ENCODE measurements around the gene BLVRB.
"Not testable (repeated sequence)": the region's sequence is repeated elsewhere in the genome, so short reads cannot be mapped to it uniquely, and the experiment has no call there.

Gene BLVRB

DNA sequence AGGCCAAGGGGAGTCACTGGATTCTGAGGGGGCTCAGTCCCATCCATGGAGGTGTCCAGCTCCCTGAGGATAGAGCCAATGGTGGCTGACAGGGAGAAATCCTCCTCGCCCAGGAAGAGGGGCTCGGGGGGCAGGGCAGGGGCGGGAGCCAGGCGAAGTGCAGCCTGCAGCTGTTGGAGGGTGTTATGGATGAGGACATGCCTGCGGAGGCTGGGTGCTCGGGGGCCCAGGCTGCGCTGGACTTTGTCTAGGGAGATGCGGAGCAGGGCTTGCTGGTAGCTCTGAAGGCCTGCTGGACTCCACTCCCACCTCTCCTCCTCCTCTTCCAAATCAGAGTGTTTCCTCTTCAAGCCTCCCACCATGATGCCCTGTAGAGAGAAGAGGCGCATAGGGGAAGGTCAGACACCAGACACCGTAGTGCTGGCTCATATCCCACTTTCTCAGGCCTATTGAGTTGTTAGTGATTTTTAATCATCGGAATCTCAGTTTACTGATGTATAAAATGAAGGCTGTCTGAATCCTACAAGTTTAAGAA lies 23.8 kb downstream of the BLVRB start:
- H3K4me3 ChIP-seq (ENCODE audit: low read depth, low read length), result peak overlapping the region; percentile 100
- TF ChIP-seq, protein P1, sequence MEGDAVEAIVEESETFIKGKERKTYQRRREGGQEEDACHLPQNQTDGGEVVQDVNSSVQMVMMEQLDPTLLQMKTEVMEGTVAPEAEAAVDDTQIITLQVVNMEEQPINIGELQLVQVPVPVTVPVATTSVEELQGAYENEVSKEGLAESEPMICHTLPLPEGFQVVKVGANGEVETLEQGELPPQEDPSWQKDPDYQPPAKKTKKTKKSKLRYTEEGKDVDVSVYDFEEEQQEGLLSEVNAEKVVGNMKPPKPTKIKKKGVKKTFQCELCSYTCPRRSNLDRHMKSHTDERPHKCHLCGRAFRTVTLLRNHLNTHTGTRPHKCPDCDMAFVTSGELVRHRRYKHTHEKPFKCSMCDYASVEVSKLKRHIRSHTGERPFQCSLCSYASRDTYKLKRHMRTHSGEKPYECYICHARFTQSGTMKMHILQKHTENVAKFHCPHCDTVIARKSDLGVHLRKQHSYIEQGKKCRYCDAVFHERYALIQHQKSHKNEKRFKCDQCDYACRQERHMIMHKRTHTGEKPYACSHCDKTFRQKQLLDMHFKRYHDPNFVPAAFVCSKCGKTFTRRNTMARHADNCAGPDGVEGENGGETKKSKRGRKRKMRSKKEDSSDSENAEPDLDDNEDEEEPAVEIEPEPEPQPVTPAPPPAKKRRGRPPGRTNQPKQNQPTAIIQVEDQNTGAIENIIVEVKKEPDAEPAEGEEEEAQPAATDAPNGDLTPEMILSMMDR (IDR thresholded peaks at IDR 0.05; ENCODE audit: low read depth, low read length), result no peak

DNA sequence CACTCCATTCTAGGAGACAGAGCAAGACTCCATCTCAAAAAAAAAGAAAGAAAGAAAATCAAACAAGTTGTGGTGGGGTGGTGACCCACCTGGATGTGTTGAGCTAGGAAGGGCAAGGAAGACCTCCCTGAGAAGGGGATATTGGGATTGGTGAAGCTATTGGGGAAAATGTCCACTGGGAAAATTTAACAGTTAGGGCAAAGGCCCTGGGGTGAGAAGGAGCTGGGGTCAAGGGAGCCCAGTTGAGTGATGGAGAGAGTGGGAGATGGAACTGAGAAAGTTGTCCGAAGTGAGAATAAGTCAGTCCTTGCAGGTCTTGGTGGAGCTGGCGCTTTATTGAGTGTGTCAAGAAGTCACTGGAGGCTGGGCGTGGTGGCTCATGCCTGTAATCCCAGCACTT lies 27.3 kb downstream of the BLVRB start:
- TF ChIP-seq, protein P1 (IDR thresholded peaks at IDR 0.05; ENCODE audit: low read depth, low read length), result no peak
- no peak overlapping the region for H3K4me3 ChIP-seq (ENCODE audit: low read depth, low read length)

DNA sequence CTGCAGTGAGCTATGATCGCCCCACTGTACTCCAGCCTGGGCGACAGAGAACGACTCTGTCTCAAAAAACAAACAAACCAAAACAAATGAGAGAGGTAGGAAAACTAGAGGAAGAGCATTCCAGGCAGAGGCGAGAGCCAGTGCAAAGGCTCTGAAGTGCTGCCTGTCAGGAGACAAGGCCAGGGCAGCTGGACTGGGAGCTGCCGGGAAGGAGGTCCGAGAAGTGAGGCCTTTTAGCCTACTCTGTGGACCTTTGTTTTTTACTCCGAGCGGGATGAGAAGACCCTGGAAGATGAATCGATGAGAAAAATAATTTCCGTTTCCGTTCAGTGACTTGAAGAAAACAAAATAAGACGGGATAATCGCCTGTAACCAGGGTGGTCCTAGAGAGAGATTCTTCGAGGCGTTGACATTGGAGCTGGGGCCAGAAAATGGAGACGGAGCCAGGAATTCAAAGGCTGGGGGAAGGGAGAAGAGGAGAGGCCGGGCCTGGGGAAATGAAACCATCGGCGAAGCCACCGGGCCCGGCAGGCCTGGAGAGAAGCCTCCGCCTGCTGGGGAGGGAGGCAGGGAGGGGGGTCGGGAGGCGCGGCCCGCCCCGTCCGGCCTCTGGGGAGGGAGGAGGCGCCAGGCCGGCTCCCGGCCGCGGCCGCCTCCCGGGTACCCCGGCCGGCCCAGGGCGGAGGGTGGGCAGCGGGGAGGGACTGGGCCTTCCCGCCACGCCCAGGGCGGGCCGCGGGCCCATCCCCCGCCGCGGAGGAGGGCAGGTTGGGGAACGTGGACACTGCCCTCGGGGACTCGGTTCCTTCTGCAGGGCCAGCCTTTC lies 31.9 kb downstream of the BLVRB start:
- peak overlapping the region; percentile 58 for H3K4me3 ChIP-seq (ENCODE audit: low read depth, low read length)
- TF ChIP-seq, protein P1 (IDR thresholded peaks at IDR 0.05; ENCODE audit: low read depth, low read length), result no peak

DNA sequence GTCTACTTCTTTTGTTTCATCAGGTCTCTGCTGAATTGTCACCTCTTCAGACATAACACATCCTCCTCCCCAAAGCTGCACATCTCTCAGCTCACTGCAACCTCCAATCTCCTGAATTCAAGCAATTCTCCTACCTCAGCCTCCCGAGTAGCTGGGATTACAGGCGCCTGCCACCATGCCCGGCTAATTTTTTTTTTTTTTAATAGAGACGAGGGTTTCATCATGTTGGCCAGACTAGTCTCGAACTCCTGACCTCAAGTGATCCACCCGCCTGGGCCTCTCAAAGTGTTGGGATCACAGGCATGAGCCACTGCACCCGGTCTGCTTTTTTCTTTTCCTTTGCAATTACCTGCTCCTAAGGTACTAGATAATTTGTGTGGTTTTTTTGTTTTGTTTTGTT lies 32.8 kb downstream of the BLVRB start:
- H3K4me3 ChIP-seq (ENCODE audit: low read depth, low read length), result peak overlapping the region; percentile 58

DNA sequence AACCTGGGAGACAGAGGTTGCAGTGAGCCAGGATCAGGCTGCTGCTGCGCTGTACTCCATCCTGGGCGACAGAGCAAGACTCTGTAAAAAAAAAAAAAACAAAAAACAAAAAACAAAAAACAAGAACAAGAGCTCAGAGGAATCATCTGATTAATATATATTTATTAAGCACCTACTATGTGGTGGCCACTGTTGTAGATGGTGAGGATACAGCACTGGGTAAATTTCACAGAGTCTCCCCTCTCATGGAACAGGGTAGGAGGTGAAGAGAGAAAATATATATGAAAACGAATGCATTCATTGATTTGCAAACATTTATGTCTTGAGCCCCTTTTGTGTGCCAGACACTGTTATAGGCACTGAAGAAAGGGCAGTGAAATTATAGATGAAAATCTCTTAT lies 33.8 kb downstream of the BLVRB start:
- H3K4me3 ChIP-seq (ENCODE audit: low read depth, low read length), result no peak overlapping the region
- TF ChIP-seq, protein P1 (IDR thresholded peaks at IDR 0.05; ENCODE audit: low read depth, low read length), result no peak

DNA sequence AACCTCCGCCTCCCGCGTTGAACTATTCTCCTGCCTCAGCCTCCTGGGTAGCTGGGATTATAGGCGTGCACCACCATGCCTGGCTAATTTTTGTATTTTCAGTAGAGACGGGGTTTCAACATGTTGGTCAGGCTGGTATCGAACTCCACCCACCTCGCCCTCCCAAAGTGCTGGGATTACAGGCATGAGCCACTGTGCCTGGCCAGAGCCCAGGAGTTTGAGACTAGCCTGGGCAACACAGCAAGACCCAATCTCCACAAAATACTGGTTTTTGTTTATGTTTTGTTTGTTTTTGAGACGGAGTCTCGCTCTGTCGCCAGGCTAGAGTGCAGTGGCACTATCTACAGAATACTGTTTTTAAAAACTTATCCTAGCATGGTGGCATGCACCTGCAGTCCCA lies 35.3 kb downstream of the BLVRB start:
- H3K4me3 ChIP-seq (ENCODE audit: low read depth, low read length), result not testable (repeated sequence)

DNA sequence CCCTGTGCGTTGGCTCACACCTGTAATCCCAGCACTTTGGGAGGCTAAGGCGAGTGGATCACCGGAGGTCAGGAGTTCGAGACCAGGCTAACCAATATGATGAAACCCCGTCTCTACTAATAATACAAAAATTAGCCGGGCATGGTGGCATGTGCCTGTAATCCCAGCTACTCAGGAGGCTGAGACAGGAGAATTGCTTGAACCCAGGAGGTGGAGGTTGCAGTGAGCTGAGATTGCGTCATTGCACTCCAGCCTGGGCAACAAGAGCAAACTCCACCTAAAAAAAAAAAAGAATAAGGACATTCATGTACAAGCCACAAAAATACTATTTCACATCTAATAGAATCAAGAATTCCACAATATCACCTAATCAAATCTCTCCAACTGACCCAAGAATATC lies 37.3 kb downstream of the BLVRB start:
- not testable (repeated sequence) for H3K4me3 ChIP-seq (ENCODE audit: low read depth, low read length)

DNA sequence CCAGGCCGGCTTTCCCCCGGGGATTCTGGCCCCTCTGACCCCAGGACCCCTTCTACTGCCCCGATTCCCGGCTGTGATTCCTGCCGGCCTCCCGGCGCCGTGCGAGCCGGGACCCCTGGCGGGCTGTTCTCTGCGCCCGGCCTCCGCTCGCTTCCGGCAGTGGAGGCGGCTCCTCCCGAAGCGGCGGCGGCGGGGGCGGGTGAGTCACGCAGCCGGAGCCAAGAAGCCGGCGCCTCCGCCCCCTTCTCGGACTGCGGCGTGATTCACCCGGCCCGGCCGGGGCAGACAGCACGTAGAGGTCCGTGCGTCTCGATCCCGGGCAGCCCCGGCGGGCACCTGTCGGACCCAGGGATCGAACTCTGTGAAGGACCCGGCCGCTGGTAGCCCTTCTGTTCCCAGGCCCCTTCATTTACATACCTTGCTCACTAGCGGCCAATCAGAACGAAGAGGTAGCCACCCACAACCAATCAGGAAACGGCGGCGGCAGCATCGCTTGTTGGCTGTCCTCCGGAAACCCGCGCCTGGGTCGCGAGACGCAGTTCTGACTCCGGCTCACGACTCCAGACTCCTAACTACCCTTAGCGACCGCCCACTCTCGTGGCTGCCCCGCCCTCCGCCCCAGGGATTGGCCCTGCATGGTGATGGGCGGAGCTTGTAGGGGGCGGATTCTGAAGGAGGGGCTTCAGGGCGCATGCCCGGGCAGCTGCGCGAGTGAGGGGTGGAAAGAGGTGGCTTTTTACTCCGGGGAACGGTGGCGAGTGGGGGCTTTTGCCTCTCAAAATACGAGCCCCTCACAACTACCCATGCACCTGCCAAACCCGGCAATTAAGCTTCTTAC lies 39.9 kb downstream of the BLVRB start, which contains the start of gene SERTAD1:
SERTAD1 (minus strand) TSS at position 543 of the 838 bp plus-strand sequence. CDS start 2,446 bp downstream, outside the sequence.
- H3K4me3 ChIP-seq (ENCODE audit: low read depth, low read length), result peak within 1 kb of the TSS; percentile 74
- TF ChIP-seq, protein P1 (IDR thresholded peaks at IDR 0.05; ENCODE audit: low read depth, low read length), result peak; percentile 58
